AG08395 (cell line): ENCODE data around the gene CARD18.
"Not testable (repeated sequence)": the region's sequence is repeated elsewhere in the genome, so short reads cannot be mapped to it uniquely, and the experiment has no call there.

Experiments
- DNase-seq: peaks from one replicate; pipeline ENCODE4 v3.0.0; 2012; ENCODE audit warnings: mixed read lengths, low spot score

The CARD18 gene

DNA sequence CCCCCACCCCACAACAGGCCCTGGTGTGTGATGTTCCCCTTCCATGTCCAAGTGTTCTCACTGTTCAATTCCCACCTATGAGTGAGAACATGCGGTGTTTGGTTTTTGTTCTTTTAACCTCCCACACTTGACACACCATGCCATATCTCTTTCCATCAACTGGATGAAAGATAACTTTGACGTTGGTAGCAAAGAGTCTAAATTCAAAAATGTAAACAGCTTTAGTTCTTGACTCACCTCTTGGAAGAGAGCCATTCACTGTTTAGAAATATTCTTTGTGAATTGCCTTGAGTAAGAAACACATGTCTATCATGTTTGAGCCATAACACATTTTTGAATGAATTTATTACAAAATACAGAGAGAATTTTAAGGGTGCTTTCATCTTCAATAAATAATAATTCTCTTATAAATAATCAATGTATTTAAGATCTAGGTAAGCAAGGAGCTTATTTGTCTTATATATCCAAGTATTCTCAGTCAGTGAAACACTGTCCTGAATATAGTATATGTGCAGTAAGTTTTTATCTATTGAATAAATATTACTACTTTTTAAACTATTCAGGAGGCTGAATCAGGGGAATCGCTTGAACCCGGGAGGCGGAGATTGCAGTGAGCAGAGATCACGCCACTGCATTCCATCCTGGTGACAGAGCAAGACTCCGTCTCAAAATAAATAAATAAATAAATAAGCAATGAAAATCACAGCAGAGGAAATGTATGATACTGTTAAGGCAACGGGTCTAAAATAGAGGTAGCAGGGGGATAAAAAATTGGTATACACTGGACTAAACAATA lies 6.7 kb downstream of the CARD18 start:
- peak; percentile 3 for DNase-seq

GRCh38 chr11:105130189-105130813 lies 9.3 kb downstream of the CARD18 start:
- DNase-seq, result no peak

- no peak for DNase-seq
Observed at GRCh38 chr11:105124756-105125155, 14.8 kb downstream of the CARD18 start.

DNA sequence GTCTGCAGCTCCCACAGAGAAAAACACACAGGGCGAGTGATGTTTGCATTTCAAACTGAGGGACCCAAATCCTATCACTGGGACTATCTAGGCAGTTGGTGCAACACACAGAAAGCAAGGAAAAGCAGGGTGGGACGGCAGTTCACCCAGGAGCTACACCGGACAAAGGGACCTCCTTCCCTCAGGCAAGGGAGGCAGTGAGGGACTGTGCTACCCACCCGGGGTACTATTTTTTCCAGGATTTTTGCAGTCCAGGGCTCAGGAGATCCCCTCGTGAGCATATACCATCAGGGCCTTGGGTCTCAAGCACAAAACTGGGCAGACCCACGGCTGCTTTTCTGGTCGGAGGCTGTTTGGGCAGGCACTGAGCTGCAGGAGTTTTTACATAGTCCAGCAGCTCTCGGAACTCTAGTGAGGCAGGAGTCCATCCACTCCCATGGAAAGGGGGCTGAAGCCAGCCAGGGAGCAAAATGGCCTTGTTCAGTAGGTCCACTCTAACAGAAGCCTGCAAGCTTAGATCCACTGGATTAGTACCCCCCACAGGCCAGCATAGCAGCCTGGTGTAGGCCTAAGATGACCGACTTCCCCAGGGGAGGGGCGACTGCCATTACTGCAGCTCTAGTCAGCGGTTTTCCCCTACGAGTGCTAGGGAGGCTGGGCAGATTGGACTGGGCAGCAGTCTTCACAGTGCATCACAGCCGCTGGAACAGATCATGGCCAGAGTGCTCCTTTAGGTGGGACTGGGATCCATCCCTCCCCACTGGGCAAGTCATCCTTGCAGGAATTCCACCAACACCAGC lies 28.2 kb downstream of the CARD18 start:
- DNase-seq, result no peak

DNA sequence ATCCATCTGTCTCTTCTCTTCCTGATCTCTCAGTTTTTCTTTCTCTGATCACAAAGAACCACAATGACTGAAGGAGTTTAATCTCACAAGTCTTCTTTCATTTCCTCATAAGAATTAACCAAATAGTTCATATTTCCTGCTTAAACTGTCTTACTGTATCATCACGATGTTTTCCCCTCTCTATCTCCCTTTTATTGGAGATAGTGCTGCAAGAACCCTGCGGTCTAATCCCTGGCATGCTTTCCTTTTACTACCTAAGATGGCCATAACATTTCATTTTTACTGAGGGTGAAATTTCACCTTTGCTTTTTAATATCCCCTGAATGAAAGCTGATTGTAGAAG lies 28.9 kb downstream of the CARD18 start:
- DNase-seq, result peak; percentile 2

DNA sequence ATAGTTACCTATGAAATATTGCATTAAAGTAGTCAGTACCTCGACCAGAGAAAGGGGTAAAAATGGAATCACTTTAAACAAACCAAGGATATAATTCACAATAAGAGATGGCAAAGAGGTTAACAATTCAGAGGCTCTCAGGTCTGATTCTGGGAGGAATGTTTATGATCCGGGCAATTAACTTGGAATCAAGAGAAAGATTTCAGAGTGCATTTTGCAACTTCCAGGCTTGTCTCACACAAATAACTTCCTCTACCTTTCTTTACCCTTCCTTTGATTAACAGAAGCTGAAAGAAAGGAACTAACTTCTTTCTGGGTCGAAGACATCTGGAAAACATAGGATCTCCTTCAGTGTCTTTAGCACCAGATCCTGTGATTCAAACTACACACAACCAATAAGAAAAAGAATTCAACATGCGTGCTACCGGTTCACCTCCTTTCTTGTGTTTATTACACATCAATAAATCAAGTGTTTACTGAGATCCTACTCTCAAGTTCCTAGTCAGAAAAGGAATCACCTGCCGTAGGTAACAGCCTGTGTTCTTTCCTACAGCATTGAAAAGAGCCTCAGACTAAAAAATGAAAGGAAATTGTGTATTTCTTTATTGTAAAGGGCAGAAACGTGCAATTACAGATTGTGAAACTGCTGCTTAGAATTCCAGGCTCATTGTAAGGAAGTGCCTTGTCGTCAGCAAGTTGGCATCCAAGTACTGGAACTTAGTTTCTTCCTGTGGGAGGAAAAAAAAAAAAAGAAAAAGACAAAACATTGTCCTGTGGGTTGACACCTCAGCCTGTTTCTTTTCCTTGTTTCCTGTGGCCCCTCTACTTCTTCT lies 29.5 kb downstream of the CARD18 start:
- peak; percentile 27 for DNase-seq

GRCh38 chr11:105109321-105109720 lies 30.2 kb downstream of the CARD18 start:
- DNase-seq, result no peak

- no peak for DNase-seq
Observed at GRCh38 chr11:105108247-105108646, 31.3 kb downstream of the CARD18 start.

DNA sequence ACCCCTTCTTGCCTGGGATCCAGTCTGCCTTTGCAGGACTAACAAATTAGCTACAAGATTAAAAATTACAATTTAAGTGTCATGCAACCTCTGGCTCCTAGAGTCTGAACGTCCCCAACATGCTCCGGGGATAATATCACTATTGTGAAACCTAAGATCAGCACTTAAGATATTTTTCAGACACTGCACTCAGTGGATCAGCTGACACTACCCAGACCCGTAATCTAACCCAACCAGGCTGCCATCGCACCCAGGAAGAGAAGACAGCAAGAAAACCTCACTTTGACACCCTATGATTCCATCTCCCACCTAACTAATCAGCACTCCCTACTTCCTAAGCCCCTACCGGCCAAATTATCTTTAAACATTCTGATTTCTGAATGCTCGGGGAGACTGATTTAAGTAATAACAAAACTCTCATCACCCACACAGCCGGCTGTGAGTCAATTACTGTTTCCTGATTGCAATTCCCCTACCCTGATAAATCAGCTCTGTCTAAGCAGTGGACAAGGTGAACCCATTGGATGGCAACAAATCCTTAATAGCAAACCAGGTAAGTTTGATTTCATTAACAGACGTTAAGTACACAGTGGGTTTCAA lies 32.2 kb downstream of the CARD18 start:
- DNase-seq, result not testable (repeated sequence)

- no peak for DNase-seq
Observed at GRCh38 chr11:105106140-105106539, 33.4 kb downstream of the CARD18 start.

DNA sequence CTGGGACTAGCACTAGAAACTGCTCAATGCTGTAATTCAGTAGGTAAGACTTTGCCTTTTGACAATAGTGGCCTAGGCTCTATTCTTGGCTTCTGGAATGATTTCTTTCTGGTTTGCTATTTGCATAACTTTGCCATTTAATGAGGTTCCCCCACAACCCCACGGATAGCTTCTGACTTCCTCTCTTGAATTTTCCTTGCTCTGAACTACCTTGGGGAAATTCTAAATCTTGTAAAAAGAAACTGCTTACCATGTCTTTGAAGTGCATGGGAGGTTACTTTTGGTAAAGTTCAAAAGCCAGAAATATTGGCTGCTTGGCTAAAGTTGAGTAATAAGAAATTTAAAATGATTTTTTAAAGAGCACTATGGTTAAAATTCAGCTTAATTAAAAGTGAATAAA lies 35.3 kb downstream of the CARD18 start:
- no peak for DNase-seq

DNA sequence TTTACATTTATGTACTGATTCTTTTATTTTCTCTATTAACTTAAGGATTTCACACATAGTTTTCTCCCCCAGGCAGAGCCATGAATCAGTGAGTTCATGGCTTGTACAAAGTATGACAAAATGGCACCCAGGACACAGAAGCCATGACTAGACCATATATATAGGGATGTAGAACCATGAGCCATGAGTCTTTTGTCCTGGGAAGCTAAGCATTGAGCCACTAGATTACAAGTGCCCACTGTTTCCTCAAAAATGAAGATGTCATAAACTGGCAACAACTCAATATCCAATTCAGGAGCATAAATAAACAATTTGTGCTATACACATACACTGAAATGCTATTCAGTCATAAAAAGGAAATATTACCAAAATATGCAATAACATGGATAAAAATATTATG lies 36.2 kb downstream of the CARD18 start:
- DNase-seq, result no peak

- not testable (repeated sequence) for DNase-seq
Observed at GRCh38 chr11:105102079-105102581, 37.4 kb downstream of the CARD18 start.

DNA sequence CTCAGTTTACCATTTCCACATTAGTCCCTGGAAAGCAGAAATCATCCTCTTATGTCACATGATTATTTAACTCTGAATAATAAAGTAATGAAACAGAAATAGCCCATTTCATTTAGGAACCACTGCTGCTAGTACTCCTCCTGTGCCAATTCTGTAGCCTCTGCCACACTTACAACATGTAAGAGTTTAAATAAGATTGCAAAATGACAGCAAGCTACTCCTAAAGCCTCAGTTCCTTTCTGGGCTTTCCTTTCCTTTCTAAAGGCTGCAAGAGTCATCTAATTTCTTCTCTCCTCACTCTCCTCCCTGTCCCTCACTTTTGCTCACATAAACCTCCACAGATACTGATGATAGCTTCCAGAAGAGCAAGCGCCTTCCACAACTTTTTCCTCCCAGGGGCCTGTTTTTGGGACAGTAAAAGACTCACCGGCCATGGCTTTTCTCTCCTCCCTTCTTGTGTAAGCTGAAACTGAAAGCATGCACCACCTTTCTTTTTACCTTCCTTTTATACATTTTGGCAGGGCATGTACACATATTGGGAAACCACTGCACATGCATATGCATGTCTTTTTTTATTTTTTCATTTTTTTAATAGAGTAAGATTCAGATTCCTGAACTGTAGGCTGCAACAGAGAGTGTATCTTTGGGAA lies 38.5 kb downstream of the CARD18 start:
- DNase-seq, result no peak

DNA sequence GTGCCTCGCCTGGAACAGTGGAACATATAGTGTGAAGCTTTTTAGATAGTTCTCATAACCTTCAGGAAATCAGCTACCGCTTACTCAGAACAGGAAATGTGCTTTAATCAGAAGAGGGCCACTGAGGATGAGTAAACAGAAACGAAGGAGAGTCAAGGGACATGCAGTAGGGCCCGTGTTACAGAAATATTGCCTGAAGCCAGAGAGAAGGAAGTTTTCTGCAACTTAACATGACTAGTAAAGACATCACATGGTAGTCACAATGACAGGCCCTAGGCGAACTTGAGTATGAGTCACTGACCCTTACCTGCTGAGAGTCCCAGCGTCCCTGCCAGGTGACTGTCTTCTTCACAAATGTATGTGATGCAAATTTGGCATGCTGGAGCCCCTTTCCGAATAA lies 39.4 kb downstream of the CARD18 start:
- DNase-seq, result no peak

- not testable (repeated sequence) for DNase-seq
Observed at GRCh38 chr11:105099594-105099993, 40.0 kb downstream of the CARD18 start.

DNA sequence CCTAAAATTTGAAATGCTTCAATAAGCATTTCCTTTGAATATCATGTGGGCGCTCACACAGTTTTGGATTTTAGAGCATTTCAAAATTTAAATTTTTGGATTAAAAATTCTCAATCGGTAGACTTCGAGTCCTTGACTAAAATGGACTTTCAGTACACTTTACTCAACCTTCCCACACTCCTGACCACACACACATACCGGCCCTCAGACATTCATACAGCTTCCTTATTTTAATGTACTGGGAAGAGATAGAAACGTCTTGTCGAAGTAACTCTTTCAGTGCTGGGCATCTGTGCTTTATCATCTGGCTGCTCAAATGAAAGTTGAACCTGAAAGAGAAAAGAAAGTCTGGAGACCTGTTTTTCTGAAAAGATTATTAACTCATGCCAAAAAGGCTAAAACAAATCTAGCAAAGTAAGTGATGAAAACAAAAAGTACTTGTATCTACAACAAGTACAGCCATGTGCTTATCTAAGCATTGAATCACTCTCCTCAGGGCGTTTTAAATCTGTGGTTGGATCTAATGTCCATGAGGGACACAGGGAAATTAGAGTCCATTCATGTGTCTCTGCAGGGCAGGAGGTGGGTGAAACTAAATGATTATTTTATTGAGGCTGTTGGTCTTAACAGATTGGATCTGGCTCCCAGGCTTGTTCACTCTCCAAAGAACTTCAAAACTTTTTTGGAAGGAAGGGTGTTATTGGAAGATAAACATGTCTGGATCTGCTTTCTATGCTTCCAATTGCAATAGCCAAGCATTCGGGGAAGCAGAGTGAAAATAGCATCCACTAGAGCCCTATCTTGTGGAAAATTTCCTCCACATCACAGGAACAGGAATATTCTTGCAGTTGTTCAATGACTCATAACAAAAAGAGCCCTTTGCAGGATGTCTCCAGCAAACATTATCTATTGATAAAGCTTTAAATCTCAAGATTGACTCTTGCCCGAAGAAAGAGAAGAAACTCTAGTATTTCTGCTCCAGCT lies 47.0 kb downstream of the CARD18 start:
- DNase-seq, result no peak
